ENCODE data around the gene MMP24.

Gene MMP24

GRCh38 chr20:35281506-35282101, 55.1 kb downstream of the MMP24 start:
- ATAC-seq, result no peak

- ATAC-seq, result peak; percentile 38 to 46
Measured at GRCh38 chr20:35283441-35284266, 57.2 kb downstream of the MMP24 start.

DNA sequence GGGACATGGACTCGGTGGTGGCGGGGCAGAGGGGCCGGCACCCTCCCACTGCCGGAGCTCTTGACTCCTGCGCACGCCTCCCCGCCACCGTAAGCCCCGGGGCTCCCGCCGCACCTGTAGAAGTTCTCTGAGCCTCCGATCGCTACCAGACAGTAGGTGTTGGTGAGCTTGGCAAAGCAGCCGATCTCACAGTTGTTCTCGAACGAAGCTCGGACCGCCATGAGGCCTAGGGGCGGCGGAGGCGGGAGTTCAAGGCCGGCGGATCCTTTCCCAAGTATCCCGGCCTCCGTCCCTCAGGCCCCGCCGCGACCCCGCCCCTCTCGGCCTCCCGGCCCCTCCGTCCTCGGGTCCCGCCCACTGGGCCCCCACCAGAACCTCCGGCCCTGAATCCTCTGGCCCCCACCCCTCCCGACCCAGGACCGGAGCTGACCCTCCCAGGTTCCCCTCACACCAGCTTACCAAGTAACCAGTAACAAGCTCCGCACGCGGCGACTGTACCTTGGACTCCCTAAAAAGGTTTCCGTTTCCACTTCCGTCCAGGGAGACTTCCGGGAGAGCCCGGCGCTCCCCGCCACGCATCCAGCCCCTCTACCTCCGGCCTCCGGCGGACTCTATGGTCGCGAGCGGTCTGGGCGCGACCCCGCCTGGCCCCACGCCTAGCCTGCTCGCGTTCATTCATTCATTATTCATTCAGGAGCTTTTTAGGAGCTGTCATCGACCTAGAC, 57.9 kb downstream of the MMP24 start, which contains the start of gene EIF6:
EIF6 (minus strand) TSS at position 506 of the 725 bp plus-strand sequence; CDS start at position 221, 285 bp downstream.
- ATAC-seq, result peak; percentile 91

- ATAC-seq, result no peak
Measured at GRCh38 chr20:35284992-35285805, 58.7 kb downstream of the MMP24 start.

GRCh38 chr20:35285806-35286076, 59.3 kb downstream of the MMP24 start:
- no peak for ATAC-seq

DNA sequence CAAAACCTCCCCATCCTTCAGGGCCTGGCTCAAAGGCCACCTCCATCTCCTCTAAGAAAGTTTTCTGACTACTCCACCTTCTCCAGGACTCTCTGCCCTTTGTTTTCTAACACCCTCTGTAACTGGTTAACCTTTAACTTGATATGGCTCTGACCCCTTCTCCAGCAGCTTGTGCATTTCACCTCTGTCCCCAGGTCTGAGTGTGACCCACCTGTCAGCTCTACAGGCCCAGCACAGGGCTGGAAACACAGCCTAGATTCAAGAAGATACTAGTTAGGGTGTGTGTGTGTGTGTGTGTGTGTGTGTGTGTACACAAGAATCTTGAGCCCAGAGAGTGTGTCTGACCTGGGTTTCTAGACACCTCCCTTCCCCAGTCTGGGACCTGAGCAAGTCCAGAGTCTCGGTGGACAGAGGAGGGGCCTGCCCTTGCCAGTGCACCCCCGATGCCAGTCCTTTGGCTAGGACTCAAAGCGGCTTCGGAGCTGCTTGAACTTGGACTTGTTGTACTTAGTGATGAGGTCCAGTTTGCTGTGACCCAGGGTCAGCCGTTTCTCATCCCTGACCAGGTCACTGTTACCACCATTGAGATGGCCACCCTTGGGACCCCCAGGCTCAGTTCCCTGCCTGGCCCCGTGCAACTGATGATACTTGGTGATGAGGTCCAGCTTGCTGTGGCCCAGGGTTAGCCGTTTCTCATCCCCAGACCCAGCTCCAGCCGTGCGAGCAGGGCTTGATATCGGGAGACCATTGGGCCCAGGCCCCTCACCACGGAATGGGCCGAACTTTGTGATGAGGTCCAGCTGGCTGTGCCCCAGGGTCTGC, 59.8 kb downstream of the MMP24 start:
- no peak for ATAC-seq

DNA sequence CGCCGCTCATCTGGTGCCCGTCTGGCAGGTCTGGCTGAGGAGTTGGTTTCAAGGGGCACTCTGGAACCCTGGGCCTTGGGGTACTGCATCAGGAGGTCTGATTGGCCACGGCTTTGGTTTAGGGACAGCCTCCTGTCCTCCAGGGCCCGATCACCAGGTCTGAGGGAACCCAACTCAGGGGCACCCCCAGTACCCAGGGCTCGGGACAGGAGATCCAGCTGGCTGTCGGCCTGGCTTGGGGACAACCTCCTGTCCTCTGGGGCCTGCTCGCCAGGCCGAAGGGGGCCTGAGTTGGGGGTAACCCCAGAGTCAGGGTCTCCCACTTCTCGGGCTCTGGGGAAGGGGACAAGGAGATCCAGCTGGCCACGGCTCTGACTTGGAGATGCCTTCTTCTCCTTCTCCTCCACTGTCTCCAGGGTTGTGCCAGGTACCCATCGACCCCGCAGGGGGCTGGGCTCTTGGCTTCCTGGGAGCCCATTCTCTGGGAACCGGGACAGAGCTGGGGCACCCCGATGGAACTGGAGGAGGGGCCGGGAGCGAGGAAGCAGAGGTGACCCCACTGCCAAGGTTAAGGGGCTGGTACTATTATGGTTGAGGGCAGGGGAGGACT, 60.5 kb downstream of the MMP24 start:
- no peak for ATAC-seq

- no peak for ATAC-seq
Measured at GRCh38 chr20:35287509-35288324, 61.2 kb downstream of the MMP24 start.

DNA sequence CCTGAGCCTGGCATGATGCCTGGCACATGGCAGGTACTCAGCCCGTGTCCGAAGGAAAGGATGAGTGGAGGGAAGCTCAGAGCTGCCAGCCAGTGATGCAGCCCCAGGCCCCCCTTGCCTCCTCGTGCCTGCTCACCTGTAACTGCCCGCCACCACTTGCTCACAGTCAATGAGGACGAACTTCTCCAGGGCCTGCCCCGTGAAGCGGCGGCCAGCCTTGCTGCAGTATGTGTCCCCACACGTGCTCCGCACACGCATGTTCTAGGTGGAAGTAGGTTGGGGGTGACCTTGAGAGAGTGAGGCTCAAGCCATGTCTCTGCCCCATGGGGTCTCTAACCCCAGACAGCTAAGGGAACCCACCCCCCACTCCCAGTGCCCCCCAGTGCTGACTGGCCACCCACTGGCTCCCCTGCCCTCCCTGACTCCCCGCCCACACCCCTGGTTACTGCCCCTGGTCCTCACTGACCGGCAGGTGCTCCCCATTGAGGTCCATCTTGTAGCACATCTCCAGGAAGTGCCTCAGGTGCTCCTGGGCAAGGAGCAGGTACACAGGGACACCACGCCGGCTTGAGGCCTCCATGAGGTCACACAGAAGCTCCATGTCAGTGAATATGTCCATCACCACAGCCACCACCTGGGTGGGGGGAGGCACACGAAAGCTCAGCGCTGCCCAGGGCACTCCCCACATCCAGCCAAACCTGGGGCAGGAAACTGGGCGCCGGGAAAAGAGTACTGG, 62.0 kb downstream of the MMP24 start:
- no peak for ATAC-seq

DNA sequence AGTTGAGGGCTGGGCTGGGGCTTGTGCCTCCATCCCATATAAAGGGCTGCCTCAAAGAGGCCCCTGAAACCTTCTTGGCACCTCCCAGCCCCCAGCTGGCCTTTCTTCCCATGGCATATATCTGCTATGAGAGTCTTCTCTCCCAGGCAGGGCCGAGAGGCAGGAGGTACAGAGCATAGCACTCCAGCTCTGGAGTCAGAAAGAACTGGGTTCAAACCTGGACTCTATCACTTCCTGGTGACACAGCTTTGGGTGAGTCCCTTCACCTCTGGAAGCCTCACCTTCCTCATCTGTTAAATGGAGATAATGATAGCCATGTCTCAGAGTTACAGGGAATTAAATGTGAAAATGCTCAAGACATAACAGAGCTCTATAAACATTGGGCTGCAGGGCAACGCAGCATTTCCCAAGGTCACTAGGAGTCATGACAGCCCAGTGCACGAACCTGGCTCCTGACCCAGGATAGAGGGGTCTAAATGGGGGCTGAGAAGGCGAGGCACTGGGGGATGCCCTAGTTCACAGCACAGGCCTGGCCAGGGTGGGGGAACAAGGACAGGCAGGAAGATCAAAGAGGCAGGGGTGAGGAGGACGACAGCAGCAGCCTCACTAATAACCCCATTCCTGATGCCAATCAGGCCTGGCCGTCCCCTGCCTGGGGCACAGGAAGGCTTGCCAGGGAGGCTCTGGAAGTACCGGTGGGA, 63.8 kb downstream of the MMP24 start:
- no peak for ATAC-seq

DNA sequence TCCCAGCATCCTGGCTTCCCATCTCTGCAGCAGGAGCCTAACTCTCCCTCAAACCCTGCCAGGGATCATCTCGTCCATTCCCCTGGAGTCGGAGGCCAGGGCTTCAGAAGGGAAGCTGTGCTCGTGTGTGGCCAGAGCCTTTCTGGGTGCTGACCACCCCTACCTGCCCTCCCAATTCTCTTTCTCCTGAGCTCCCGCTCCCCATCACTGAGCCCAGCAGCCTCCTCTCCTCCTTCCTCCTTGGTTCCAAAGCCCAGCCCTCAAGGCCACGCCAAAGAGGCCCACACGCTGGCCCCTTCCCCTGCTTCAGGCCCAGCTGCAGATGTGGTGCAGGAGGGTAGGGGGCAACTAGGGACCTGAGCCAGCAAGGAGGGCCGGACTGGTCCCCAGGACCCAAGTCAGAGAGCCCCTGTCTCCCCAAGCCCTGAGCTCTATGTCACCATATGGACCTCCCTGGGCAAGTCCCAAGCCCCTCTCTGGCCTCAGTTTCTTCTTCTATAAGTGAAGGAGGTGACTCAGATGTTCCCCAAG, 64.5 kb downstream of the MMP24 start:
- no peak for ATAC-seq

- no peak for ATAC-seq
Measured at GRCh38 chr20:35291654-35292503, 65.4 kb downstream of the MMP24 start, which contains the start of gene FAM83C. TSS of gene FAM83C (minus strand) at chr20:35292425. CDS start at chr20:35292304, 121 bp downstream.

DNA sequence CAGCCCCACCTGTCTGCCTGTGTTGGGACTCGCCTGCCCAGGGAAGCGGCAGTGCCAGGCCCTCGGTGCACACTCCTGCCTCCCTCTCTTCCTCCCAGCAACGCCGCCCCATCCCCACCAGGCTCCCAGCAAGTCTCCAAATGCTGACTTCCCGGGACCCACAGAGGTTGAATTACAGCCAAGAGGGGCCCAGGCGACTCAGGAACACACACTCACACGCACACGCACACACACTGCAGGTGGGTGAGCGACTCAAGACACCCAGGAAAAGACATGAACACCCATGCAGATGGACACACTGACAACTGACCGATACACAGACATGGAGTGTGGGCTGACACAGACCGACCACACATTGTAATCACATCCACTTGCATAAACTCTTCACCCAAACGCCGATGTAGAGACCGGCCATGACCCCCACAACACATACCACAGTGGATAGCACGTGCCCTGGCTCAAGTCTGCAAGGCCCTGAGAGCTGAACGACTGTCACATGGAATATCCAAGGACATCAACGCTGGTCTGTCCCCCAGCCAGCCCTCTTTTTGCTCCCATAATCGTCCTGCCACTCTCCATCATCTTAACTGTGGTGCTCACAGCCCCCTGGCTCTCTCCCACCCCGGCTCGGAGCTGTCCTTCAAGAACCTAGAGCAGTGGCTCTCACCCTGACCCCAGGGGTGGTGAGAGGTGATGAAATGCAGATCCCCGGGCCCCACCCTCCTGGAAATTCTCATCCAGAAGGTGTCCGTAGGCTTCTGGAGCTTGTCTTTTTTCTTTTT, 66.2 kb downstream of the MMP24 start:
- no peak for ATAC-seq

- no peak for ATAC-seq
Measured at GRCh38 chr20:35293303-35294292, 67.1 kb downstream of the MMP24 start.

- no peak for ATAC-seq
Measured at GRCh38 chr20:35294293-35294685, 67.8 kb downstream of the MMP24 start.

GRCh38 chr20:35295058-35295457, 68.6 kb downstream of the MMP24 start:
- ATAC-seq, result no peak

Measured in activated CD4-positive, CD25-positive, alpha-beta regulatory T cell treated with anti-CD3 and anti-CD28 coated beads, Interleukin-2, amount 50 U/mL, for 24 hours (primary cell).